ENCODE measurements around the gene PROSER2.

DNA sequence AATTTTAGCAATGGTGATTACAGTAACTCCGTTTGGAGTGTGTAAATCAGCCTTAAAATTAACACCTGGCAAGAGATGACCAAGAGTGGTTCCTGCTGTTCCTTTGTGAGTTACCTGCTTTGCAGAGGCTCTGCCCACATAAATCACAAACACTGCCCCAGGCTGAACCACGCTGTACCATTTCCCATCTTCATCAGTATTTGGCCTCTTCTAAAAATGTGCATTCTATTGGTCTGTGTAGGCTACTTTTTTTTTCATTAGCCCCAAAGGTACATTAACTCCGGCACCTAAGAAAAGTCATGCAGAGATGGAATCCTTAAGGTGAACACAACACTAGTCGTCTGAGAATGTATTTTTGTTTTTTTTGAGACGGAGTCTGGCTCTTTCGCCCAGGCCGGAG is 96.1 kb downstream of the PROSER2 start:
- no peak for TF ChIP-seq POLR2A (IDR thresholded peaks at IDR 0.05; ENCODE audit: low read length)
- TF ChIP-seq GATA1 (IDR thresholded peaks at IDR 0.05; ENCODE audit: low read depth, low read length) = no peak
